ENCODE measurements around the gene C1orf115.
A peak's percentile ranks its signal among the peaks of the same experiment; 100 is the strongest.
"Not testable (repeated sequence)": the region's sequence is repeated elsewhere in the genome, so short reads cannot be mapped to it uniquely, and the experiment has no call there.

Gene C1orf115

GRCh38 chr1:220726634-220727033 lies 36.5 kb downstream of the C1orf115 start:
- no peak for DNase-seq (ENCODE audit: low spot score)

- no peak for DNase-seq (ENCODE audit: low spot score)
These were observed 37.4 kb downstream of the C1orf115 start for GRCh38 chr1:220727519-220727918.

DNA sequence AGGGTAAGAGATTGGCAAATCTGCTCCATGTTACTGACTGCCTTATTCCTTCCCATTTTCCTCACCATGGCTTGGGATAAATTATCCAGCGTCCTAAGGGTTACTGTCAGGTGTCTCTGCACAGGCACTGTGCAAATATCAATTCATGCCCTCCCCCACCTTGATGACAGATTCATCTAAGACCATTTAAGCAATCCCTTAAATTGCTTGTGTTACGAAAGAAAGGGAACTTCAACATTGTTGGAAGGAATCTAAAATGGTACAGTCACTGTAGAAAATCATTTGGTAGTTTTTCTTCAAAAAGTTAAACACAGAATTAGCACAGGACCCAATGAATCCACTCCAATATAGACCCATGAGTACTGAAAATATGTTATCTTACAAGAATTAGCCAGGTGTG lies 40.3 kb downstream of the C1orf115 start:
- no peak for DNase-seq (ENCODE audit: low spot score)

GRCh38 chr1:220732137-220732536 lies 42.0 kb downstream of the C1orf115 start:
- no peak for DNase-seq (ENCODE audit: low spot score)

DNA sequence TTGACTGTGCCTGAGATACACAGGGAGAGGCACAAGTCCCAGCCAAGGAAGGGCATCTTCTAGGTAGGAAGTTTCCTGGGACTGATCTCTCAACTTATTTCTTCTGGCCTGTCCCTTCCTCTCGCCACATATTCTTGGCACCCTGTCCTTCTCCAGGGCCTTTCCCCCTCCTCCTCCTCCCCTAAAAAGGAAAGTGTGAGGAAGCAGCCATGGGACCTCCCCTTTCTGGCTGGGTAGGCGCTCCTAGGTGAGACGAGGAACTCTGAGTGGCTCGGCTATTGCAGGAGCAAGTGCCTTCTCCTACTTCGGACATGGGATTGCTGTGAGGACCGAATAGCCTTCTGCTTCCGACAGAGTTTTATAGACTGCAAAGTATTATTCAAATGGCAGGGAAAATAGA lies 42.5 kb downstream of the C1orf115 start:
- DNase-seq (ENCODE audit: low spot score), result no peak

DNA sequence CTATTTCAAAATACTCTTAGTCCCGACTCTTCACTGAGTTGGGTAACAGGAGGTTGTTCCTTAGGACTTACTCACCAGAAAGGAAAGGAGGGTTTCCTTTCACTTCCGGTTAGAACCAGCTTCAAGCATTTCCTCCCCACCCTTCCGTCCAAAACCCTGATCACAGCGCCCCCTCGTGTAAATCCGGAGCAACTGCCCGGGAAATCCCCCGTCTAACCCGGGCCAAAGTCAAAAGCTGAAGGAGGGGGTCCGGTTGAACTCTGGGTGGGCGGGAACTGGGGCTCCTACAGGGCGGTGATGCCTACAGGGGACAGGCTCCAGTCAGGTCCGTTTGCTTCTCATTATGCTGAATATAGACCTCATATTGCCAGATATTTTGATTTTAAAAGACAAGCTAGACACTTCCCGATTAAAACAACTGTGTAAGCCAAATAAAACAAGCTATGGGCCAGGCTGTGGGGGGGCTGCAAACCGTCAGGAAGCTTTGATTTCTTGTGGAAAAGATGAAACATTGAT lies 43.0 kb downstream of the C1orf115 start:
- DNase-seq (ENCODE audit: low spot score), result peak; percentile 73

GRCh38 chr1:220734571-220735326 lies 44.6 kb downstream of the C1orf115 start:
- peak; percentile 51 for DNase-seq (ENCODE audit: low spot score)

DNA sequence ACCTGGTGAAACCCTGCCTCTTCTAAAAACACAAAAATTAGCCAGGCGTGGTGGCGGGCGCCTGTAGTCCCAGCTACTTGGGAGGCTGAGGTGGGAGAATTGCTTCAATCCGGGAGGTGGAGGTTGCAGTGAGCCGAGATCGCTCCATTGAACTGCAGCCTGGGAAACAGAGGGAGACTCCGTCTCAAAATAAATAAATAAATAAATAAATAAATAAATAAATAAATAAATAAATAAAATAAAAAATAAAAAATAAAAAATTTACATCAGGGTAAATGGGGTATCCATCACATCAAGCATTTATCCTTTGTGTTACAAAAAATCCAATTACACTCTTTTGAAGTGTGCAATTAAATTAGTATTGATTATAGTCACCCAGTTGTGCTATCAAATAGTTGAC lies 46.1 kb downstream of the C1orf115 start:
- not testable (repeated sequence) for DNase-seq (ENCODE audit: low spot score)

DNA sequence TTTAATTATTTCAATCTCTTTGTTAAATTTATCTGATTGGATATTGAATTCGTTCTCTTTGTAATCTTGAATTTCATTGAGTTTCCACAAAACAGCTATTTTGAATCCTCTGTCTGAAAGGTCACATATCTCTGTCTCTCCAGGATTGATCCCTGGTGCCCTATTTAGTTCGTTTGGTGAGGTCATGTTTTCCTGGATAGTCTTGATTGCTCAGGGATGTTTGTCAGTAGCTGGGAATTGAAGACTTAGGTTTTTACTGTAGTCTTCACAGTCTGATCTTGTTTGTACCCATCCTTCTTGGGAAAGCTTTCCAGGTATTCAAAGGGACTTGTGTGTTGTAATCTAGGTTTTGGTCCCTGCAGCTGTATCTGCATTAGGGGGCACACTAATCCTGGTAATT lies 51.2 kb downstream of the C1orf115 start:
- DNase-seq (ENCODE audit: low spot score), result no peak

GRCh38 chr1:220741825-220742224 lies 51.7 kb downstream of the C1orf115 start:
- no peak for DNase-seq (ENCODE audit: low spot score)

DNA sequence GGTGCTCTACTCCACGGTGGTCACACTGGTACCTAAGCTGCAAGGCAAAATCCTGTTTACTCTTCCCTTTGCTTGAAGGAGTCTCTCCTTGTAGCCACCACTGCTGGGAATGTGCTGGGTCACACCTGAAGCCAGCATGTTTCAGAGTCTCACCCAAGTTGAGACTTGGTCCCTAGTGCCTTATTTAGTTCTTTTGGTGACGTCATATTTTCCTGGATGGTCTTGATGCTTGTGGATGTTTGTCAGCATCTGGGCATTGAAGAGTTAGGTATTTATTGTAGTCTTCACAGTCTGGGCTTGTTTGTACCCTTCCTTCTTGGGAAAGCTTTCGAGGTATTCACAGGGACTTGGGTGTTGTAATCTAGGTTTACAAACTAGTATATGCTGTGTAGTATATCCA lies 52.4 kb downstream of the C1orf115 start:
- no peak for DNase-seq (ENCODE audit: low spot score)

DNA sequence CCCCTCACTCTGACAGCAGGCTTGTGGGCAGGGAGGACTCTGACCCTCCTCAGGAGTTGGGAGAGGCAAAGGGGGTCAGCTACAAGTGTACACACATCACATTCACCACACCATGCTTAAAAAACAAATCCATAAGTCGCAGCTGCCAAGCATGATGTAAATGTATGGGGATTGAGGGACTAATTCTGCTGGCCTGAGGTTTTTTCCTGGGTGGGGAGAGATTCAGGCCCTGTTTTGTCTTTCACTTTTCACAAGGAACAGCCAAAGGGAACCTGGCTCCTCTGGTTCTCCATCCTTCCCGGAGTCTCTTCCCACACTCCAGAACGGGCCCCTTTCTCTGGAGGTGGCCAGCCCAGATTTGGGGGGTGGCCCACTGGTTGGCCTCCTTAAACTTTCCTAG lies 56.7 kb downstream of the C1orf115 start:
- DNase-seq (ENCODE audit: low spot score), result no peak

DNA sequence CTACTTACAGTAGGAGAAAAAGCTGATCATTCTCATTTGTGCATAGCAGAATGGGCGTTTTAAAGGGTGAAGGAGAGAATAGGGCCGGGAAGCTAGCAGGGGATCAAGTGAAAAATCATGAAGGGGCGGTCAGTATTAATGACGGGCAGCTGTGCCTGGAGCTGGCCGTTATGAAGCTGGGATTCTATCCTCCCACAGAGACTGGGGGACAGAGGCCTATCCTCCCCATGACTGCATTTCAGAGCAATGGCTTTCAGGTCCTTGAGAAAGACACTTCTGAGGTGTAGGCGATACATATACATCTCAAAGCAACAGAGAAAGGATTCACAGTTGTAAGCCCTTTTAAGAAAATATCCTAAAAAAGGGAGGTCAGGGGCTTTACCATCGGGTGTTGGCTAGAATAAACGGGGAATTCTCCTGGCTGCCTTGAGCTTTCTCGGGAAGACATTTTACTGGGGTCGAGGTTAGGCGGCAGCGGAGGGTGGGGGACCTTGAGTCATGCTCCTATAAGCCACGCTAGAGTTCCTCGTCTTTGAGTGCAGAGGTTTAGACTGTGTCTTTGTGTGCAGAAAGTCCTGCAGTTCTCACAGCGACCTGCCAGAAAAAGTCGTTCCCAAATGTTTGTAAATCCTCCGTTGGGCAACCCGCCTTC lies 57.4 kb downstream of the C1orf115 start:
- DNase-seq (ENCODE audit: low spot score), result no peak

GRCh38 chr1:220748089-220748934 lies 58.1 kb downstream of the C1orf115 start, which contains the start of gene MTARC2:
TSS of gene MTARC2 (plus strand) at chr1:220748322. CDS start at chr1:220748532, 210 bp downstream.
- DNase-seq (ENCODE audit: low spot score), result peak; percentile 76
